Inflammatory macrophage (primary cell): ENCODE measurements around the gene CPTP.

ENCODE experiments used
- DNase-seq, 2 donors: peaks; one replicate each; pipeline ENCODE4 v3.0.0-alpha.2; 2020 to 2022

The CPTP gene

GRCh38 chr1:1292851-1293250 is 31.8 kb upstream of the CPTP start:
- no peak for DNase-seq

- DNase-seq: no peak
Measured at GRCh38 chr1:1293263-1294249, 31.0 kb upstream of the CPTP start.

GRCh38 chr1:1294250-1294890 is 30.2 kb upstream of the CPTP start:
- DNase-seq: no peak

GRCh38 chr1:1295154-1295923 is 29.3 kb upstream of the CPTP start:
- DNase-seq: no peak

GRCh38 chr1:1296070-1297061 is 28.2 kb upstream of the CPTP start:
- no peak for DNase-seq

- DNase-seq: no peak
Measured at GRCh38 chr1:1297802-1298424, 26.7 kb upstream of the CPTP start.

GRCh38 chr1:1298861-1299685 is 25.5 kb upstream of the CPTP start:
- DNase-seq: no peak

GRCh38 chr1:1299686-1300351 is 24.8 kb upstream of the CPTP start:
- no peak for DNase-seq

GRCh38 chr1:1300352-1300739 is 24.3 kb upstream of the CPTP start:
- no peak for DNase-seq

GRCh38 chr1:1302006-1302430 is 22.6 kb upstream of the CPTP start:
- no peak for DNase-seq

- no peak for DNase-seq
Measured at GRCh38 chr1:1302951-1303509, 21.6 kb upstream of the CPTP start.

- no peak for DNase-seq
Measured at GRCh38 chr1:1303736-1304135, 20.9 kb upstream of the CPTP start.

GRCh38 chr1:1304331-1305299 is 20.0 kb upstream of the CPTP start:
- DNase-seq: peak in 1 of 2 donors; percentile 33

- DNase-seq: peak; percentile 44 to 46
Measured at GRCh38 chr1:1305300-1306069, 19.1 kb upstream of the CPTP start.

- no peak for DNase-seq
Measured at GRCh38 chr1:1306070-1306660, 18.4 kb upstream of the CPTP start.

GRCh38 chr1:1306661-1307260 is 17.8 kb upstream of the CPTP start:
- no peak for DNase-seq
